Neural cell (in vitro differentiated cells): ENCODE results near the gene ZSCAN21.

Source experiments
- EZH2 ChIP-seq: fragments of 200-600, 300-800 bp; shearing (Covaris generic), sonication (generic); IDR thresholded peaks from 2 replicates; pipeline ENCODE4 v1.6.1; 2014; ENCODE audit warnings: antibody characterized with exemption, low read length, borderline replicate concordance, mild to moderate bottlenecking; ENCODE audit not compliant: insufficient read depth, poor library complexity, severe bottlenecking
- MXI1 ChIP-seq: fragments of 450-650 bp; conservative IDR thresholded peaks from 2 replicates; pipeline ENCODE4 v1.6.1; 2014; ENCODE audit warnings: antibody characterized with exemption, mild to moderate bottlenecking; ENCODE audit not compliant: poor library complexity, severe bottlenecking
- TAF1 ChIP-seq: IDR thresholded peaks from 2 replicates; pipeline ENCODE4 v1.6.1; 2012; ENCODE audit warnings: low read depth
- TF ChIP-seq, protein P1 (sequence below): fragments of 450-650 bp; IDR thresholded peaks from 2 replicates; pipeline ENCODE4 v1.5.1; 2014; ENCODE audit warnings: antibody characterized with exemption, mild to moderate bottlenecking, moderate library complexity; ENCODE audit not compliant: poor library complexity, severe bottlenecking
- TF ChIP-seq, protein P2 (sequence below): IDR thresholded peaks from 2 replicates; pipeline ENCODE4 v1.6.1; 2012; ENCODE audit warnings: borderline replicate concordance

DNA sequence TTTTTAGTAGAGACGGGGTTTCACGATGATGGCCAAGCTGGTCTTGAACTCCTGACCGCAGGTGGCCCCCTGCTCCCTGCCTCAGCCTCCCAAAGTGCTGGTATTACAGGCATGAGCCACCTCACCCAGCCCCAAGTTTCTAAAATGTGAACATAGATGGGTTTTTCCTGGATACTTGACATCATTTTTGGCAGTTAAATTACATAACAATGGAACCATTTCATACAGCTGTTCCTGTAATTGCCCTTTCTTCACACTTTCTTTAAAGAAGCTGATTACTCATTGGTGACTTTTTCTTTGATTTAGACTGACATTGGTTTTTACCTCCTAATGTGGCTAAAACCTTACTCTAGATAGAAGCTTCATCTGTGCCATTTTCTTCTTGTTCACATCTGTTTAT, 28.3 kb upstream of the ZSCAN21 start:
- TF ChIP-seq, protein P1, sequence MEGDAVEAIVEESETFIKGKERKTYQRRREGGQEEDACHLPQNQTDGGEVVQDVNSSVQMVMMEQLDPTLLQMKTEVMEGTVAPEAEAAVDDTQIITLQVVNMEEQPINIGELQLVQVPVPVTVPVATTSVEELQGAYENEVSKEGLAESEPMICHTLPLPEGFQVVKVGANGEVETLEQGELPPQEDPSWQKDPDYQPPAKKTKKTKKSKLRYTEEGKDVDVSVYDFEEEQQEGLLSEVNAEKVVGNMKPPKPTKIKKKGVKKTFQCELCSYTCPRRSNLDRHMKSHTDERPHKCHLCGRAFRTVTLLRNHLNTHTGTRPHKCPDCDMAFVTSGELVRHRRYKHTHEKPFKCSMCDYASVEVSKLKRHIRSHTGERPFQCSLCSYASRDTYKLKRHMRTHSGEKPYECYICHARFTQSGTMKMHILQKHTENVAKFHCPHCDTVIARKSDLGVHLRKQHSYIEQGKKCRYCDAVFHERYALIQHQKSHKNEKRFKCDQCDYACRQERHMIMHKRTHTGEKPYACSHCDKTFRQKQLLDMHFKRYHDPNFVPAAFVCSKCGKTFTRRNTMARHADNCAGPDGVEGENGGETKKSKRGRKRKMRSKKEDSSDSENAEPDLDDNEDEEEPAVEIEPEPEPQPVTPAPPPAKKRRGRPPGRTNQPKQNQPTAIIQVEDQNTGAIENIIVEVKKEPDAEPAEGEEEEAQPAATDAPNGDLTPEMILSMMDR: no peak
- TF ChIP-seq EZH2: no peak
- TF ChIP-seq TAF1: no peak
- TF ChIP-seq, protein P2, sequence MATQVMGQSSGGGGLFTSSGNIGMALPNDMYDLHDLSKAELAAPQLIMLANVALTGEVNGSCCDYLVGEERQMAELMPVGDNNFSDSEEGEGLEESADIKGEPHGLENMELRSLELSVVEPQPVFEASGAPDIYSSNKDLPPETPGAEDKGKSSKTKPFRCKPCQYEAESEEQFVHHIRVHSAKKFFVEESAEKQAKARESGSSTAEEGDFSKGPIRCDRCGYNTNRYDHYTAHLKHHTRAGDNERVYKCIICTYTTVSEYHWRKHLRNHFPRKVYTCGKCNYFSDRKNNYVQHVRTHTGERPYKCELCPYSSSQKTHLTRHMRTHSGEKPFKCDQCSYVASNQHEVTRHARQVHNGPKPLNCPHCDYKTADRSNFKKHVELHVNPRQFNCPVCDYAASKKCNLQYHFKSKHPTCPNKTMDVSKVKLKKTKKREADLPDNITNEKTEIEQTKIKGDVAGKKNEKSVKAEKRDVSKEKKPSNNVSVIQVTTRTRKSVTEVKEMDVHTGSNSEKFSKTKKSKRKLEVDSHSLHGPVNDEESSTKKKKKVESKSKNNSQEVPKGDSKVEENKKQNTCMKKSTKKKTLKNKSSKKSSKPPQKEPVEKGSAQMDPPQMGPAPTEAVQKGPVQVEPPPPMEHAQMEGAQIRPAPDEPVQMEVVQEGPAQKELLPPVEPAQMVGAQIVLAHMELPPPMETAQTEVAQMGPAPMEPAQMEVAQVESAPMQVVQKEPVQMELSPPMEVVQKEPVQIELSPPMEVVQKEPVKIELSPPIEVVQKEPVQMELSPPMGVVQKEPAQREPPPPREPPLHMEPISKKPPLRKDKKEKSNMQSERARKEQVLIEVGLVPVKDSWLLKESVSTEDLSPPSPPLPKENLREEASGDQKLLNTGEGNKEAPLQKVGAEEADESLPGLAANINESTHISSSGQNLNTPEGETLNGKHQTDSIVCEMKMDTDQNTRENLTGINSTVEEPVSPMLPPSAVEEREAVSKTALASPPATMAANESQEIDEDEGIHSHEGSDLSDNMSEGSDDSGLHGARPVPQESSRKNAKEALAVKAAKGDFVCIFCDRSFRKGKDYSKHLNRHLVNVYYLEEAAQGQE: no peak
- no peak for TF ChIP-seq MXI1
